OCI-LY7 (cell line): ENCODE measurements around the gene CYP4F2.

Source experiments
- CTCF ChIP-seq: fragments of 200-600 bp; sonication (generic); conservative IDR thresholded peaks from 2 replicates; pipeline ENCODE4 v1.5.1; 2014; ENCODE audit warnings: mild to moderate bottlenecking, antibody characterized with exemption, low read length, moderate library complexity, mixed read lengths
- EZH2phosphoT487 ChIP-seq: fragments of 200-600 bp; sonication (generic); IDR thresholded peaks from 2 replicates; pipeline ENCODE4 v1.6.1; 2018; ENCODE audit warnings: low read depth, borderline replicate concordance, mild to moderate bottlenecking, mixed run types, antibody characterized with exemption, low read length, moderate library complexity, mixed read lengths

- TF ChIP-seq CTCF (no peak), EZH2phosphoT487 (no peak)
Measured at GRCh38 chr19:15885919-15886318, 12.0 kb downstream of the CYP4F2 start.
